MCF 10A (cell line): ENCODE results near the gene FCGR3A. TPM values are rescaled to one million over a fixed set of nuclear protein-coding genes. Genes with fewer than 3 reads are reported as not detected.

ENCODE experiments used
- BruUV-seq: library from RNA; stranded (reverse); fragments of 400-500 nt; replicated peaks from 2 replicates; lab custom pipeline; 2021; lab: Mats Ljungman, UMichigan
- CTCF ChIA-PET: fragments of 300-600 bp; sonication (Branson Sonifier 250); formaldehyde crosslinking; extraction: SDS; loops from one replicate; lab custom pipeline; 2021; ENCODE audit warnings: antibody characterized with exemption, inconsistent platforms; lab: Yijun Ruan, JAX
- POLR2A ChIA-PET: fragments of 300-600, 350-650 bp; sonication (Branson Sonifier 250); formaldehyde crosslinking; extraction: SDS; loops from one replicate; lab custom pipeline; 2020; ENCODE audit warnings: antibody characterized with exemption, inconsistent platforms; lab: Yijun Ruan, JAX
- DNase-seq: peaks from one replicate; pipeline ENCODE4 v3.0.0-alpha.2; 2018; ENCODE audit not compliant: unreplicated experiment
- H3K27ac Mint-ChIP-seq: one replicate; pipeline ENCODE4 v1.8.0; 2022; ENCODE audit warnings: mild to moderate bottlenecking, low read depth, mixed read lengths; ENCODE audit not compliant: unreplicated experiment
- H3K27me3 Mint-ChIP-seq: one replicate; pipeline ENCODE4 v1.8.0; 2022; ENCODE audit warnings: mixed read lengths; ENCODE audit not compliant: insufficient read depth, unreplicated experiment
- H3K36me3 Mint-ChIP-seq: one replicate; pipeline ENCODE4 v1.8.0; 2022; ENCODE audit warnings: mild to moderate bottlenecking, moderate library complexity, mixed read lengths; ENCODE audit not compliant: insufficient read depth, unreplicated experiment
- H3K4me1 Mint-ChIP-seq: one replicate; pipeline ENCODE4 v1.8.0; 2022; ENCODE audit warnings: mixed read lengths; ENCODE audit not compliant: insufficient read depth, unreplicated experiment
- H3K4me3 Mint-ChIP-seq: one replicate; pipeline ENCODE4 v1.8.0; 2022; ENCODE audit warnings: mild to moderate bottlenecking, moderate library complexity, mixed read lengths; ENCODE audit not compliant: unreplicated experiment
- H3K9me3 Mint-ChIP-seq: one replicate; pipeline ENCODE4 v1.8.0; 2022; ENCODE audit warnings: mixed read lengths; ENCODE audit not compliant: unreplicated experiment
- intact Hi-C: fragments of 100-400 bp; cut with micrococcal nuclease; formaldehyde crosslinking; loops from 2 replicates; pipeline ENCODE4 v1.14.1; 2022
- total RNA-seq: library from RNA; stranded (reverse); gene quantifications from 2 replicates; pipeline ENCODE4 v1.2.3, GENCODE V29; 2022
- TF ChIP-seq, protein P1 (sequence below): fragments of 200-600 bp; IDR thresholded peaks from one replicate; pipeline ENCODE4 v1.8.0; 2022; ENCODE audit warnings: antibody characterized with exemption, mild to moderate bottlenecking; ENCODE audit not compliant: unreplicated experiment

Gene FCGR3A
- total RNA-seq, 1 experiment from 2014 or later, result not detected

DNA sequence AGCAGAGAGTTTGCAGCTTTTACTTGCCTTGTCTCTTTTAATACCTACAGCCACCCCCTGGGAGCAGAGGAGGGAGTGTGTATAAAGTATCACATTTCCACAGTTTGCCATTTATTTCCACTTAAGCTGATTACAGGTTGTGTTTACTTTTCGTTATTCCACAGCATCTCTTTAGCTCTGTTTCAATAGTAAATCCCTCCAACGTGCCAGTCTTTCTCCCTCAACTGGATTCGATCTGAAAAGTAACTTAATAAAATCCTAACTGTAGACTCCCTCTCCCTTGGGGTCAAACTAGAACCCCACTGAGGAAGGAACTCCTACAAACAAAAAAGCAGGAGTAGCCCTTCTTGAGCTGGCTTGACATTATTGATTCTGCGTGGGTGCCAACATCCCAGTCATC is 47.4 kb downstream of the FCGR3A start:
- intact Hi-C loops, result no loop called here
- H3K4me1 Mint-ChIP-seq, result no peaks in the 10 kb centered on the region
- peaks cover 28% of the 10 kb centered on the region for H3K27me3 Mint-ChIP-seq
- DNase-seq, result no peak
- H3K36me3 Mint-ChIP-seq, result no peaks in the 10 kb centered on the region
- H3K4me3 Mint-ChIP-seq, result no peak overlapping the region
- CTCF ChIA-PET, result interaction anchor here (1.9 kb wide), 1 partner anchor 16 kb away, joined by 4 read pairs; no protein-coding TSS in a partner anchor
- POLR2A ChIA-PET, result no interaction called here
- TF ChIP-seq, protein P1, sequence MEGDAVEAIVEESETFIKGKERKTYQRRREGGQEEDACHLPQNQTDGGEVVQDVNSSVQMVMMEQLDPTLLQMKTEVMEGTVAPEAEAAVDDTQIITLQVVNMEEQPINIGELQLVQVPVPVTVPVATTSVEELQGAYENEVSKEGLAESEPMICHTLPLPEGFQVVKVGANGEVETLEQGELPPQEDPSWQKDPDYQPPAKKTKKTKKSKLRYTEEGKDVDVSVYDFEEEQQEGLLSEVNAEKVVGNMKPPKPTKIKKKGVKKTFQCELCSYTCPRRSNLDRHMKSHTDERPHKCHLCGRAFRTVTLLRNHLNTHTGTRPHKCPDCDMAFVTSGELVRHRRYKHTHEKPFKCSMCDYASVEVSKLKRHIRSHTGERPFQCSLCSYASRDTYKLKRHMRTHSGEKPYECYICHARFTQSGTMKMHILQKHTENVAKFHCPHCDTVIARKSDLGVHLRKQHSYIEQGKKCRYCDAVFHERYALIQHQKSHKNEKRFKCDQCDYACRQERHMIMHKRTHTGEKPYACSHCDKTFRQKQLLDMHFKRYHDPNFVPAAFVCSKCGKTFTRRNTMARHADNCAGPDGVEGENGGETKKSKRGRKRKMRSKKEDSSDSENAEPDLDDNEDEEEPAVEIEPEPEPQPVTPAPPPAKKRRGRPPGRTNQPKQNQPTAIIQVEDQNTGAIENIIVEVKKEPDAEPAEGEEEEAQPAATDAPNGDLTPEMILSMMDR, result no peak
- no TSS peak for BruUV-seq
- no peaks in the 10 kb centered on the region for H3K9me3 Mint-ChIP-seq
- no peak overlapping the region for H3K27ac Mint-ChIP-seq

DNA sequence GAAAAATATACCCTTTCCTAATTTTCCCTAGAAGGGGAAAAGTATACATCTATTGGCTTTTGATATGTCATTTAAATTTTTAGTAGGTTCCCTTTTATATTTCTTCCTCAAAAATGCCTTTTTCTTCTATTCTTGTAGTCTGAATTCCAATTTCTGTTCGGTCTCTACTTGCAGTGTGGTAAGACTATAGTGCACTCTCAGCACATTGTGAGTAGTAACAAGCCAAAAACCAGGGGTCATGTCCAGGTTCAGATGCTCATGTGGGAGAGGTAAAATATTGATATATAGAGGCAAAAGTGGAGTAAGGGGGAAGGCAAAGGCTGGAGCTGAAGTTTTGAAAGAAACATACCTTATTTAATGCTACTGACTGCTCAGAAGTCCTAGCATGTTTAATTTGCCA is 48.4 kb downstream of the FCGR3A start:
- Mint-ChIP-seq H3K36me3 (no peaks in the 10 kb centered on the region), H3K9me3 (no peaks in the 10 kb centered on the region), H3K27me3 (peaks cover 33% of the 10 kb centered on the region), H3K4me3 (no peak overlapping the region), H3K4me1 (no peaks in the 10 kb centered on the region), H3K27ac (no peak overlapping the region)
- ChIA-PET CTCF (no interaction called here), POLR2A (no interaction called here)
- no TSS peak for BruUV-seq
- TF ChIP-seq, protein P1, result no peak
- DNase-seq, result no peak
- intact Hi-C loops, result no loop called here

DNA sequence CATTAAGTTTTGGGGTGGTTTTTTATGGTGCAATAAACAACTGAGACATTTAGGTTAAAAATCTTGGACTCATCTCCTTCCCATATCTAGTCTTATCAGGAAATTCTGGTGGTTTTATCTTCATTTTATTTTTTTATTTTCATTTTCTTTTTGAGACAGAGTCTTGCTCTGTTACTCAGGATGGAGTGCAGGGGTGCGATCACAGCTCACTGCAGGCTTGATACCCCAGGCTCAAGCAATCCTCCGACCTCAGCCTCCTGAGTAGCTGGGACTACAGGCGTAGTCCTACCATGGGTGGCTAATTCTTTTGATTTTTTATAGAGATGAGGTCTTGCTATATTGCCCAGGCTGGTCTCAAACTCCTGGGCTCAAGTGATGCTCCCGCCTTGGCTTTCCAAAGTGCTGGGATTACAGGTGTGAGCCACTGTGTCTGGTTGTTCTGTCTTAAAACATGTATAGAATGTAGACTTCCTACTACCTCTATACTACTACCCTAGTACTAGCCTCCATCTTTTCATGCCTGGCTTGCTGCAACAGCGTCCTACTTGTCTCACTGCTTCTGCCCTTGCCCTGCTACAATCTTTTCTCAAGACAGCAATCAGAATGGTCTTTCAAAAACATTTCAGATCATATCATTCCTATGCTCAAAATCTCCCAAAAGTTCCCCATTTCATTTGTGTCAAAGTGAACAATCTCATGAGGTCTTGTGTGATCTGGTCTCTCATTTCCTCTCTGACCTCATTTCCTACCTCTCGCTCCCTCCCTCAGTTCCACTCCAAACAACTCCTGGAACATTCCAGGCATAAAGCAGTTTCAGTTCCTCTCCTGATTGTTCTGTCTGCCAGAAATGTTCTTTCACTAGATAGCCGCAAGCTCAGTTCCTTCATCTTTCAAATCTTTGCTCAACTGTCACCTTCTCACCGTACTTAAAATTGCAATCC is 50.2 kb downstream of the FCGR3A start:
- Mint-ChIP-seq H3K4me3 (no peak overlapping the region), H3K9me3 (no peaks in the 10 kb centered on the region), H3K4me1 (no peaks in the 10 kb centered on the region), H3K36me3 (no peaks in the 10 kb centered on the region), H3K27me3 (peaks cover 33% of the 10 kb centered on the region), H3K27ac (no peak overlapping the region)
- ChIA-PET CTCF (interaction anchor here (0.6 kb wide), 1 partner anchor 11 kb away, joined by 3 read pairs; no protein-coding TSS in a partner anchor), POLR2A (no interaction called here)
- TF ChIP-seq, protein P1, result no peak
- intact Hi-C loops, result no loop called here
- no peak for DNase-seq
- BruUV-seq, result no TSS peak

DNA sequence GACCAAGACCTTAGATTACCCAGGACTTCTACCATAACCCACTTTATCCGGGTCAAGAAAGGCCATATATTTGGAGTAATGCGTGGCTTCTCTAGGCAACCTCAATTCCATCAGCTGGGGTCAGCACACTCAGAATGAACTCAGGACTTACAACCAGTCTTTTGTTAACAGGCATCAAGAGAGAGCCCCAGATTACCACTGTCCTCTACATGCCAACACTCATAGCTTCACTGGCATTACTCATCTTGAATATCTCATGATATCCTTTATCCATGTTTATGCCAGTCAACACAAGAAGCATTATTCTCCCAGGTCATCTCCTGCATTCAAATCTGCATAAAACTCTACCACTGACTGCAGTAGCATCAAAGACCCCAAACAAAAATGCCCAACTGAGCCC is 51.0 kb downstream of the FCGR3A start:
- TF ChIP-seq, protein P1, result no peak
- Mint-ChIP-seq H3K27me3 (peaks cover 33% of the 10 kb centered on the region), H3K4me1 (no peaks in the 10 kb centered on the region), H3K4me3 (no peak overlapping the region), H3K9me3 (no peaks in the 10 kb centered on the region), H3K36me3 (no peaks in the 10 kb centered on the region), H3K27ac (no peak overlapping the region)
- POLR2A ChIA-PET, result no interaction called here
- intact Hi-C loops, result no loop called here
- DNase-seq, result no peak
- CTCF ChIA-PET, result interaction anchor here (0.6 to 1.2 kb wide), 2 partner anchors 207 to 823 kb away, joined by 3 to 4 read pairs; no protein-coding TSS in a partner anchor
- BruUV-seq, result no TSS peak
